Loucy (cell line): ENCODE measurements around the gene ZNF91.

Source experiments
- H2AFZ ChIP-seq: fragments of 200-600 bp; sonication (generic); 2 replicates; pipeline ENCODE4 v1.6.0; 2016; ENCODE audit warnings: antibody characterized with exemption, mild to moderate bottlenecking, low read length, moderate library complexity
- H3F3A ChIP-seq: fragments of 200-600 bp; 2 replicates; pipeline ENCODE4 v1.6.0; 2016; ENCODE audit warnings: antibody characterized with exemption, low read depth, mild to moderate bottlenecking
- H3K27me3 ChIP-seq: fragments of 200-600 bp; sonication (generic); 2 replicates; pipeline ENCODE4 v1.6.1; 2014; ENCODE audit warnings: low read length, mild to moderate bottlenecking; ENCODE audit not compliant: insufficient read depth, poor library complexity, severe bottlenecking
- H3K36me3 ChIP-seq: fragments of 200-600 bp; sonication (generic); 2 replicates; pipeline ENCODE4 v1.6.1; 2016; ENCODE audit warnings: low read length; ENCODE audit not compliant: insufficient read depth
- H3K4me1 ChIP-seq: fragments of 200-600 bp; sonication (generic); 2 replicates; pipeline ENCODE4 v1.5.1; 2014; ENCODE audit warnings: low read length, mild to moderate bottlenecking; ENCODE audit not compliant: insufficient read depth, poor library complexity, severe bottlenecking
- H3K4me2 ChIP-seq: fragments of 200-600 bp; sonication (generic); 2 replicates; pipeline ENCODE4 v1.6.0; 2014; ENCODE audit warnings: antibody characterized with exemption, low read length, low read depth, mild to moderate bottlenecking; ENCODE audit not compliant: poor library complexity, severe bottlenecking
- H3K4me3 ChIP-seq: fragments of 200-600 bp; sonication (generic); 2 replicates; pipeline ENCODE4 v1.5.1; 2014; ENCODE audit warnings: low read length, mild to moderate bottlenecking, mixed read lengths; ENCODE audit not compliant: poor library complexity, severe bottlenecking
- H3K79me2 ChIP-seq: fragments of 200-600 bp; sonication (generic); 2 replicates; pipeline ENCODE4 v1.6.1; 2014; ENCODE audit warnings: low read length; ENCODE audit not compliant: insufficient read depth
- H3K9ac ChIP-seq: fragments of 200-600 bp; sonication (generic); 2 replicates; pipeline ENCODE4 v1.6.0; 2014; ENCODE audit warnings: mild to moderate bottlenecking, low read depth, low read length, moderate library complexity; ENCODE audit not compliant: poor library complexity, severe bottlenecking
- H3K9me2 ChIP-seq: fragments of 200-600 bp; sonication (generic); replicated peaks from 2 replicates; pipeline ENCODE4 v1.6.1; 2016; ENCODE audit warnings: low read depth, low read length, mixed read lengths
- H3K9me3 ChIP-seq: fragments of 200-600 bp; sonication (generic); 2 replicates; pipeline ENCODE4 v1.6.1; 2014; ENCODE audit warnings: mild to moderate bottlenecking, antibody characterized with exemption, low read length, low read depth; ENCODE audit not compliant: insufficient read depth
- H4K20me1 ChIP-seq: fragments of 200-600 bp; sonication (generic); 2 replicates; pipeline ENCODE4 v1.6.0; 2014; ENCODE audit warnings: antibody characterized with exemption, low read length, mild to moderate bottlenecking; ENCODE audit not compliant: insufficient read depth, poor library complexity, severe bottlenecking
- CTCF ChIP-seq: fragments of 200-600 bp; sonication (generic); conservative IDR thresholded peaks from 2 replicates; pipeline ENCODE4 v1.5.1; 2014; ENCODE audit warnings: mild to moderate bottlenecking, antibody characterized with exemption, low read length
- EZH2phosphoT487 ChIP-seq: fragments of 200-600 bp; IDR thresholded peaks from 2 replicates; pipeline ENCODE4 v1.6.1; 2018; ENCODE audit warnings: antibody characterized with exemption, mild to moderate bottlenecking, moderate library complexity, borderline replicate concordance

ZNF91 gene

GRCh38 chr19:23404676-23405075 is 9.4 kb upstream of the ZNF91 start:
- no peak overlapping the region for H3K4me3 ChIP-seq
- no peaks in the 10 kb centered on the region for H3K4me1 ChIP-seq
- H3K4me2 ChIP-seq = no peak overlapping the region
- no peaks in the 10 kb centered on the region for H3K36me3 ChIP-seq
- H2AFZ ChIP-seq = no peak overlapping the region
- H3K79me2 ChIP-seq = no peaks in the 10 kb centered on the region
- H3K9ac ChIP-seq = no peak overlapping the region
- H3K27me3 ChIP-seq = no peaks in the 10 kb centered on the region
- no peaks in the 10 kb centered on the region for H4K20me1 ChIP-seq
- H3K9me3 ChIP-seq = peaks cover 12% of the 10 kb centered on the region; the same call in 1 of the 2 replicates
- TF ChIP-seq CTCF = no peak
- no peak for TF ChIP-seq EZH2phosphoT487
- H3F3A ChIP-seq = no peaks in the 10 kb centered on the region
- H3K9me2 ChIP-seq = no peaks in the 10 kb centered on the region

- Histone ChIP-seq H3K4me3 (no peak overlapping the region), H3K9me3 (peaks cover 12% of the 10 kb centered on the region; the same call in 1 of the 2 replicates), H3K4me1 (no peaks in the 10 kb centered on the region), H3K27me3 (no peaks in the 10 kb centered on the region), H3K79me2 (no peaks in the 10 kb centered on the region), H3K36me3 (no peaks in the 10 kb centered on the region), H3K9ac (no peak overlapping the region), H2AFZ (no peak overlapping the region), H3F3A (no peaks in the 10 kb centered on the region), H3K4me2 (no peak overlapping the region), H3K9me2 (no peaks in the 10 kb centered on the region), H4K20me1 (no peaks in the 10 kb centered on the region)
- no peak for TF ChIP-seq CTCF
- TF ChIP-seq EZH2phosphoT487 = no peak
These were observed 8.5 kb upstream of the ZNF91 start for GRCh38 chr19:23403581-23404324.

GRCh38 chr19:23403052-23403451 is 7.8 kb upstream of the ZNF91 start:
- no peaks in the 10 kb centered on the region for H3K79me2 ChIP-seq
- no peaks in the 10 kb centered on the region for H3F3A ChIP-seq
- H4K20me1 ChIP-seq = no peaks in the 10 kb centered on the region
- no peaks in the 10 kb centered on the region for H3K27me3 ChIP-seq
- no peak overlapping the region for H3K9ac ChIP-seq
- no peaks in the 10 kb centered on the region for H3K9me2 ChIP-seq
- peaks cover 12% of the 10 kb centered on the region; the same call in 1 of the 2 replicates for H3K9me3 ChIP-seq
- H3K4me3 ChIP-seq = no peak overlapping the region
- no peak overlapping the region for H3K4me2 ChIP-seq
- TF ChIP-seq EZH2phosphoT487 = no peak
- TF ChIP-seq CTCF = no peak
- no peaks in the 10 kb centered on the region for H3K36me3 ChIP-seq
- H2AFZ ChIP-seq = no peak overlapping the region
- no peaks in the 10 kb centered on the region for H3K4me1 ChIP-seq
